Gastrocnemius medialis (tissue), 4 donors: ENCODE results near the gene MED12L. TPM values are rescaled to one million over a fixed set of nuclear protein-coding genes. Genes with fewer than 3 reads are reported as not detected.

Experiments used
- ATAC-seq, 2 donors: fragments of 150-250 bp; one replicate each; pipeline ENCODE4 v1.9.1; 2016
- DNase-seq, 2 donors: peaks; one replicate each; pipeline ENCODE4 v3.0.0-alpha.2; 2019
- H3K27ac ChIP-seq, 4 donors: fragments of 200-600 bp; sonication (generic); 1 replicate in 1 of 4; 2 replicates in 3 of 4; pipeline ENCODE4 v1.5.1; 2016 to 2018; ENCODE audit warnings: mild to moderate bottlenecking in 2 of 4, moderate library complexity in 1 of 4
- H3K27me3 ChIP-seq, 3 donors: fragments of 200-600 bp; sonication (generic) in 2 of 3; 1 replicate in 1 of 3; 2 replicates in 2 of 3; pipeline versions ENCODE4 v1.5.1 to v1.6.0; 2016 to 2019; ENCODE audit warnings: mild to moderate bottlenecking in 1 of 3, moderate library complexity in 1 of 3
- H3K36me3 ChIP-seq, 2 donors: fragments of 200-600 bp; sonication (generic) in 1 of 2; one replicate each; pipeline ENCODE4 v1.5.1; 2017 to 2018
- H3K4me1 ChIP-seq, 2 donors: fragments of 200-600 bp; sonication (generic) in 1 of 2; one replicate each; pipeline ENCODE4 v1.5.1; 2016 to 2017; ENCODE audit warnings: mild to moderate bottlenecking in 2 of 2
- H3K4me3 ChIP-seq, 4 donors: fragments of 200-600 bp; sonication (generic) in 3 of 4; 1 replicate in 1 of 4; 2 replicates in 3 of 4; pipeline ENCODE4 v1.5.1; 2016 to 2019; ENCODE audit warnings: mild to moderate bottlenecking in 2 of 4
- H3K9me3 ChIP-seq, 3 donors: fragments of 200-600 bp; sonication (generic) in 2 of 3; 1 replicate in 1 of 3; 2 replicates in 2 of 3; pipeline ENCODE4 v1.5.1; 2016 to 2019
- POLR2A ChIP-seq, 2 donors: fragments of 450-650 bp; IDR thresholded peaks; one replicate each; pipeline ENCODE4 v1.6.1; 2017; ENCODE audit warnings: antibody characterized with exemption in 2 of 2, mild to moderate bottlenecking in 2 of 2, moderate library complexity in 2 of 2
- in situ Hi-C, 4 donors: fragments of 200-750 bp; cut with MboI; loops; one replicate each; pipeline versions ENCODE4 v1.15.0 to v1.8.0; 2017; ENCODE audit warnings: low sequenced_read_pairs in 4 of 4
- intact Hi-C: fragments of 100-400 bp; cut with DNase I; formaldehyde crosslinking; loops from one replicate; pipeline ENCODE4 v1.15.1; 2023; ENCODE audit warnings: low total_unique reads
- total RNA-seq, 4 donors: library from RNA; depleted of rRNA; stranded (reverse); fragments of >200 nt; gene quantifications; one replicate each; pipeline versions ENCODE4 v1.1.0 to v1.2.3, GENCODE V29; 2016
- TF ChIP-seq, protein P1 (sequence below), 5 experiments: fragments of 450-650 bp in 3 of 5; fragments of 200-600 bp in 2 of 5; sonication (generic) in 2 of 5; IDR thresholded peaks in 4 of 5; conservative IDR thresholded peaks in 1 of 5; 1 replicate in 4 of 5; 2 replicates in 1 of 5; pipeline ENCODE4 v1.5.1; 2016 to 2019; ENCODE audit warnings: antibody characterized with exemption in 5 of 5, mild to moderate bottlenecking in 3 of 5, moderate library complexity in 3 of 5

MED12L gene
- total RNA-seq, 4 donors from 2014 or later: 0.05 to 1.2 (median 0.10) TPM

DNA sequence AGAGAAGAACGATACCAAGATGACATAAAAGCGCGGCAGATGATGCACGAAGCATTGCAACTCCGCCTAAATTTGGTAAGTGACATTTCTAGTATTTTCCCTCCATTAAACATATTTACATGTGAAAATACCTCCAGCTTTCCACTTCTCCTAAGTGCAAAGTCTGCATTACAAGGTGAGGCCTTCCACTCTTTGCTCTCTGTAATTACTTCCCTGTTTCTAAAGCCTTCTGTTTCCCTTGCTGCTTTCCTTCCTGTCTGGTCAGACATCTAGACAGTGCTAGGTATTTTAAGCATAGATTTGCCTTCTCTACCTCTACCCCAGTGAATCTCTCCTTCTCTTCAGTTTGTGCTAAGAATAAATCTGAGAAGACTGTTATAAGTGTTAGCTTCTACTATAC is 297.2 kb downstream of the MED12L start:
- in situ Hi-C loops: no loop called here

DNA sequence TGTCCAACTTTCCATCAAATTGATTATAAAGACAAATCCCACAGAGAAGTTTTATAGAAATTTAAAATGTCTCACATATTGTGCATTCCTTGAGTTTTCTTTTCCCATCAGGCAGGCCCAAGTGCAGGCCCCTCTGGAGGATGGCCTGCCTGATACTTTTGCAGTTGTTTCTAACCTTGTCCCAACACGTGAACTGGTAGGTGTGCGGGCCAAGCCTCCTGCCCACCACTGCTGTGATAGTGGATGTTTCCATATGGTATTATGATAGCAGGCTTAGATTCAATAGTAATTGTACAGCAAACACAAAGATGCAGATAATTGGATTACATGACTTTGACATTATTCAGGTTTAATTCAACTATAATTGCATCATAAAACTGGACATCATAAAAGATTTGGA is 297.6 kb downstream of the MED12L start:
- H3K9me3 ChIP-seq: no peaks in the 10 kb centered on the region
- DNase-seq (no peak), ATAC-seq (no peak)
- H3K4me3 ChIP-seq: no peak overlapping the region
- no peaks in the 10 kb centered on the region for H3K27me3 ChIP-seq
- no peaks in the 10 kb centered on the region for H3K4me1 ChIP-seq
- no peak overlapping the region for H3K27ac ChIP-seq
- no peaks in the 10 kb centered on the region for H3K36me3 ChIP-seq
- TF ChIP-seq POLR2A (IDR thresholded peaks at IDR 0.05): no peak
- TF ChIP-seq, protein P1, sequence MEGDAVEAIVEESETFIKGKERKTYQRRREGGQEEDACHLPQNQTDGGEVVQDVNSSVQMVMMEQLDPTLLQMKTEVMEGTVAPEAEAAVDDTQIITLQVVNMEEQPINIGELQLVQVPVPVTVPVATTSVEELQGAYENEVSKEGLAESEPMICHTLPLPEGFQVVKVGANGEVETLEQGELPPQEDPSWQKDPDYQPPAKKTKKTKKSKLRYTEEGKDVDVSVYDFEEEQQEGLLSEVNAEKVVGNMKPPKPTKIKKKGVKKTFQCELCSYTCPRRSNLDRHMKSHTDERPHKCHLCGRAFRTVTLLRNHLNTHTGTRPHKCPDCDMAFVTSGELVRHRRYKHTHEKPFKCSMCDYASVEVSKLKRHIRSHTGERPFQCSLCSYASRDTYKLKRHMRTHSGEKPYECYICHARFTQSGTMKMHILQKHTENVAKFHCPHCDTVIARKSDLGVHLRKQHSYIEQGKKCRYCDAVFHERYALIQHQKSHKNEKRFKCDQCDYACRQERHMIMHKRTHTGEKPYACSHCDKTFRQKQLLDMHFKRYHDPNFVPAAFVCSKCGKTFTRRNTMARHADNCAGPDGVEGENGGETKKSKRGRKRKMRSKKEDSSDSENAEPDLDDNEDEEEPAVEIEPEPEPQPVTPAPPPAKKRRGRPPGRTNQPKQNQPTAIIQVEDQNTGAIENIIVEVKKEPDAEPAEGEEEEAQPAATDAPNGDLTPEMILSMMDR (IDR thresholded peaks at IDR 0.05 in 4 of 5, conservative IDR thresholded peaks at IDR 0.05 in 1 of 5): no peak
- in situ Hi-C loops: no loop called here
- intact Hi-C loops: no loop called here

More for the DNA sequence above, 297.2 kb downstream of the MED12L start:
- DNase-seq: no peak
- H3K9me3 ChIP-seq: no peaks in the 10 kb centered on the region
- ATAC-seq: no peak
- H3K27ac ChIP-seq: no peak overlapping the region
- H3K4me1 ChIP-seq: no peaks in the 10 kb centered on the region
- no peak overlapping the region for H3K4me3 ChIP-seq
- H3K36me3 ChIP-seq: no peaks in the 10 kb centered on the region
- intact Hi-C loops: no loop called here
- TF ChIP-seq, protein P1 (IDR thresholded peaks at IDR 0.05 in 4 of 5, conservative IDR thresholded peaks at IDR 0.05 in 1 of 5): no peak
- TF ChIP-seq POLR2A (IDR thresholded peaks at IDR 0.05): no peak
- H3K27me3 ChIP-seq: no peaks in the 10 kb centered on the region

DNA sequence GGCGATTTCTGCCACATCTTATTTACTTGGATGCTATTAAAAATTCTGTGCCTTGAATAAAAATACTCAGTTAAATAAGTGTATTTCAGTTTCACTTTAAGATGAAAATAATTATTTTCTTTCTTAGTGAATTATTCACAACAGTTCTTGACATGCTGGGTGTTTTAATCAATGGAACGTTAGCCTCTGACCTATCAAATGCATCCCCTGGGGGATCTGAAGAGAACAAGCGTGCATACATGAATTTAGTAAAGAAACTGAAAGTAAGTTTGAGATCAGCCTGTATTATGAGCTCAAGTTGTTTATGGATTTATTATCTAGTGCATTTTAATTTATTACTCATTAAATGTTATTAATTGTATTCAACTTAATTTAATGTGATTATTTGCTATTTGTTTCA is 298.5 kb downstream of the MED12L start:
- TF ChIP-seq POLR2A (IDR thresholded peaks at IDR 0.05): no peak
- TF ChIP-seq, protein P1 (IDR thresholded peaks at IDR 0.05 in 4 of 5, conservative IDR thresholded peaks at IDR 0.05 in 1 of 5): no peak
- Histone ChIP-seq H3K27me3 (no peaks in the 10 kb centered on the region), H3K36me3 (no peaks in the 10 kb centered on the region), H3K4me3 (peak overlapping the region in 2 of 4 donors; percentile 3 to 18), H3K9me3 (no peaks in the 10 kb centered on the region), H3K27ac (no peak overlapping the region), H3K4me1 (no peaks in the 10 kb centered on the region)
- in situ Hi-C loops (no loop called here), intact Hi-C loops (no loop called here)
- ATAC-seq (no peak), DNase-seq (no peak)

DNA sequence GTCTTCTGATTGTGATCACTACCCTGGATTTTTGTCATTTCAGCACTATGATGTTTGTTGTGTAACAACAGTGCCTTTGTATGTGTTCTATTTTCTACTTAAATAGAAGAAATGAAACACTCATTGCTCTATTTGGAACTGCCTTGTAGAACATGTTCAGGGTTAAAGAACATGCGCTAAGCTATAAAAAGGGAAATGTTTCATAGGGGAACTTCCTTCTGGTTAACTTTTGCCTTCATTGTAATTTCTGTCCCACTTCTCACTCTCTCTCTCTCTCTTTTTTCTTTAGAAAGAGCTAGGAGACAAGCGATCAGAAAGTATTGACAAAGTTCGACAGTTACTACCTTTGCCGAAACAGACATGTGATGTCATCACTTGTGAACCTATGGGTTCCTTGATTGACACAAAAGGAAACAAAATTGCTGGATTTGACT is 299.3 kb downstream of the MED12L start, which contains the start of gene P2RY12:
Gene P2RY12 (minus strand): TSS at position 13 of the 434 bp plus-strand sequence. CDS start 45,908 bp downstream, outside the sequence.
- Histone ChIP-seq H3K36me3 (no peaks in the 10 kb centered on the region), H3K4me1 (no peaks in the 10 kb centered on the region), H3K27me3 (no peaks in the 10 kb centered on the region), H3K27ac (no peak within 1 kb of the TSS), H3K9me3 (no peaks in the 10 kb centered on the region), H3K4me3 (peak within 1 kb of the TSS in 2 of 4 donors; percentile 3 to 18)
- ATAC-seq (no peak), DNase-seq (no peak)
- TF ChIP-seq, protein P1 (IDR thresholded peaks at IDR 0.05 in 4 of 5, conservative IDR thresholded peaks at IDR 0.05 in 1 of 5): no peak
- TF ChIP-seq POLR2A (IDR thresholded peaks at IDR 0.05): no peak
- in situ Hi-C loops (no loop called here), intact Hi-C loops (no loop called here)

DNA sequence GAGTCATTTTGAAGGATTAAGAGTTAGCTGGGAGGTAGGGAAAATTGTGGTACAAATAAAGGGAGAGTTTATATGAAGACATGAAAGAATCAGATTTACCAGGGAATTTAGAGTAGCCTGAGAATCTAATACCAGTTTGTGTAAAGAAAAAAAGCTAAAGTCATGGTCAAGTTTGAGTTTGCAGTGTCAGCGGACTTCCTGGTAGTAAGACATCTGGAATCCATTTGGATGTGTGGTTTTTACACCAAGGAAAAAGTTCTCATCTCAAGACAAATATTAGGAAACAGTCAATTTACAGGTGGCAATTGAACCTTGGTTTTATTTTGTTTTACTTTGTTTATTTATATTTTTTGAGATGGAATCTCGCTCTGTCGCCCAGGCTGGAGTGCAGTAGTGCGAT is 300.6 kb downstream of the MED12L start:
- H3K9me3 ChIP-seq: no peaks in the 10 kb centered on the region
- no peaks in the 10 kb centered on the region for H3K36me3 ChIP-seq
- TF ChIP-seq, protein P1 (IDR thresholded peaks at IDR 0.05 in 4 of 5, conservative IDR thresholded peaks at IDR 0.05 in 1 of 5): no peak
- no peak for TF ChIP-seq POLR2A (IDR thresholded peaks at IDR 0.05)
- H3K27ac ChIP-seq: no peak overlapping the region
- in situ Hi-C loops: no loop called here
- H3K27me3 ChIP-seq: no peaks in the 10 kb centered on the region
- no peak for DNase-seq
- no peak overlapping the region for H3K4me3 ChIP-seq
- H3K4me1 ChIP-seq: no peaks in the 10 kb centered on the region
- no peak for ATAC-seq
- intact Hi-C loops: no loop called here
